WERI-Rb-1 (cell line): ENCODE data around the gene DPP10.

Experiments used
- DNase-seq: peaks from one replicate; pipeline ENCODE4 v3.0.0-alpha.2; 2020
- H3K27ac ChIP-seq: fragments of 250-450 bp; sonication (Bioruptor Pico); 2 replicates; pipeline ENCODE4 v1.5.1; 2020; ENCODE audit warnings: mild to moderate bottlenecking, moderate library complexity
- H3K27me3 ChIP-seq: fragments of 250-450 bp; sonication (Bioruptor Pico); 2 replicates; pipeline ENCODE4 v1.5.1; 2021; ENCODE audit warnings: mild to moderate bottlenecking, low read depth, moderate library complexity; ENCODE audit not compliant: insufficient read depth, severe bottlenecking
- H3K36me3 ChIP-seq: fragments of 250-450 bp; sonication (Bioruptor Pico); 2 replicates; pipeline ENCODE4 v1.5.1; 2020; ENCODE audit warnings: mild to moderate bottlenecking, moderate library complexity
- H3K4me3 ChIP-seq: 2 replicates; pipeline ENCODE4 v1.5.1; 2011; ENCODE audit warnings: low read depth, mild to moderate bottlenecking, control low read depth, low read length
- H3K9me3 ChIP-seq: fragments of 250-450 bp; sonication (Bioruptor Pico); 2 replicates; pipeline ENCODE4 v1.5.1; 2021; ENCODE audit warnings: mild to moderate bottlenecking, moderate library complexity; ENCODE audit not compliant: severe bottlenecking
- CTCF ChIP-seq: IDR thresholded peaks from 2 replicates; pipeline ENCODE4 v1.5.1; 2011; ENCODE audit warnings: low read depth, mild to moderate bottlenecking, control low read depth, inconsistent platforms, low read length

DPP10 gene

GRCh38 chr2:114814355-114814754 lies 371.9 kb downstream of the DPP10 start:
- no peak for DNase-seq
- no peak for TF ChIP-seq CTCF
- H3K36me3 ChIP-seq = no peaks in the 10 kb centered on the region
- no peak overlapping the region for H3K27ac ChIP-seq
- H3K9me3 ChIP-seq = no peaks in the 10 kb centered on the region
- H3K4me3 ChIP-seq = no peak overlapping the region
- H3K27me3 ChIP-seq = no peaks in the 10 kb centered on the region

GRCh38 chr2:114821055-114821454 lies 378.6 kb downstream of the DPP10 start:
- no peaks in the 10 kb centered on the region for H3K27me3 ChIP-seq
- H3K4me3 ChIP-seq = no peak overlapping the region
- H3K9me3 ChIP-seq = no peaks in the 10 kb centered on the region
- DNase-seq = no peak
- TF ChIP-seq CTCF = no peak
- H3K27ac ChIP-seq = no peak overlapping the region
- no peaks in the 10 kb centered on the region for H3K36me3 ChIP-seq

- Histone ChIP-seq H3K36me3 (no peaks in the 10 kb centered on the region), H3K27ac (no peak overlapping the region), H3K27me3 (no peaks in the 10 kb centered on the region), H3K9me3 (no peaks in the 10 kb centered on the region), H3K4me3 (no peak overlapping the region)
- TF ChIP-seq CTCF = no peak
- no peak for DNase-seq
Measured at GRCh38 chr2:114843963-114844362, 401.5 kb downstream of the DPP10 start.

GRCh38 chr2:114857196-114857595 lies 414.8 kb downstream of the DPP10 start:
- H3K4me3 ChIP-seq = no peak overlapping the region
- no peaks in the 10 kb centered on the region for H3K9me3 ChIP-seq
- peak; percentile 72 for DNase-seq
- no peak overlapping the region for H3K27ac ChIP-seq
- no peak for TF ChIP-seq CTCF
- no peaks in the 10 kb centered on the region for H3K36me3 ChIP-seq
- H3K27me3 ChIP-seq = no peaks in the 10 kb centered on the region

- no peak for DNase-seq
- Histone ChIP-seq H3K4me3 (no peak overlapping the region), H3K9me3 (no peaks in the 10 kb centered on the region), H3K27me3 (no peaks in the 10 kb centered on the region), H3K27ac (no peak overlapping the region), H3K36me3 (no peaks in the 10 kb centered on the region)
- no peak for TF ChIP-seq CTCF
Measured at GRCh38 chr2:114859726-114860510, 417.5 kb downstream of the DPP10 start.

GRCh38 chr2:114862243-114862642 lies 419.8 kb downstream of the DPP10 start:
- Histone ChIP-seq H3K27me3 (no peaks in the 10 kb centered on the region), H3K9me3 (no peaks in the 10 kb centered on the region), H3K4me3 (no peak overlapping the region), H3K36me3 (no peaks in the 10 kb centered on the region), H3K27ac (no peak overlapping the region)
- no peak for DNase-seq
- no peak for TF ChIP-seq CTCF
